GM23248 (cell line): ENCODE results near the gene GPR3.

Source experiments
- EZH2 ChIP-seq: fragments of 200-600 bp; sonication (generic); IDR thresholded peaks from 2 replicates; pipeline ENCODE4 v1.6.1; 2018; ENCODE audit warnings: antibody characterized with exemption, mild to moderate bottlenecking; ENCODE audit not compliant: insufficient read depth, poor library complexity, severe bottlenecking
- EZH2phosphoT487 ChIP-seq: fragments of 200-600 bp; sonication (generic); IDR thresholded peaks from 2 replicates; pipeline ENCODE4 v1.6.1; 2018; ENCODE audit warnings: antibody characterized with exemption, moderate library complexity, mild to moderate bottlenecking, low read depth; ENCODE audit not compliant: insufficient read depth

GRCh38 chr1:27346357-27346756 lies 46.1 kb upstream of the GPR3 start:
- no peak for TF ChIP-seq EZH2
- no peak for TF ChIP-seq EZH2phosphoT487
